ENCODE data around the gene CD151. TPM values are rescaled to one million over a fixed set of nuclear protein-coding genes. Genes with fewer than 3 reads are reported as not detected.
A peak's percentile ranks its signal among the peaks of the same experiment; 100 is the strongest.

The CD151 gene
- total and polyA plus RNA-seq, 5 donors: 406 to 671 (median 470) TPM

GRCh38 chr11:846496-847098, 13.8 kb downstream of the CD151 start:
- Histone ChIP-seq H3K4me3 (ENCODE audit: low read length) (no peak overlapping the region), H3K27ac (ENCODE audit: low read length) (no peak overlapping the region), H3K9me3 (ENCODE audit: control insufficient read depth, low read length) (no peaks in the 10 kb centered on the region), H3K27me3 (ENCODE audit: control insufficient read depth, insufficient read depth) (no peaks in the 10 kb centered on the region), H3K4me1 (ENCODE audit: control insufficient read depth, insufficient read depth, low read length) (peaks cover 9% of the 10 kb centered on the region)
- no peak for DNase-seq
- 67% methylated on average over 11 of the region's 11 CpGs for WGBS
- ATAC-seq: no peak
- intact Hi-C loops (cut with DNase I): no loop called here

DNA sequence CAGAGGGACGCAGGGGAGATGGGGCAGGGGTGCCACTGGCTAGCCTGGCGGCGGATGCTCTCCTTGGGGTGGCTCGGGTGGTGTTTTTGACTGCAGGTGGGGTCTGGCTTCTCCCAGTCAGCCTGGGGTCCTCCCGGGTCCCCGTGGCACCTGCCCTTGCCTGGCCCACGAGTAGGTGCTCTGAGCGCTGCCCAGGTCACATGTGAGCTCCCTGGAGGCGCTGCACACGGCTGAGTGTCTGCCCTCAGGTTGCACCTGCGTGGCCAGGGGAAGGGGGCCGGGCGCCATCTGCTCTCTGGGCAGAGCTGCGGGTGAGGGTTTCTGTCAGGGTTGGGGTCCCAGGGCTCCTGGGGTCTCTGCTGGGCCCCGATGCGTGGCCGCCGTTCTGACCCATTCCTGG, 15.1 kb downstream of the CD151 start:
- no peak overlapping the region for H3K27ac ChIP-seq (ENCODE audit: low read length)

DNA sequence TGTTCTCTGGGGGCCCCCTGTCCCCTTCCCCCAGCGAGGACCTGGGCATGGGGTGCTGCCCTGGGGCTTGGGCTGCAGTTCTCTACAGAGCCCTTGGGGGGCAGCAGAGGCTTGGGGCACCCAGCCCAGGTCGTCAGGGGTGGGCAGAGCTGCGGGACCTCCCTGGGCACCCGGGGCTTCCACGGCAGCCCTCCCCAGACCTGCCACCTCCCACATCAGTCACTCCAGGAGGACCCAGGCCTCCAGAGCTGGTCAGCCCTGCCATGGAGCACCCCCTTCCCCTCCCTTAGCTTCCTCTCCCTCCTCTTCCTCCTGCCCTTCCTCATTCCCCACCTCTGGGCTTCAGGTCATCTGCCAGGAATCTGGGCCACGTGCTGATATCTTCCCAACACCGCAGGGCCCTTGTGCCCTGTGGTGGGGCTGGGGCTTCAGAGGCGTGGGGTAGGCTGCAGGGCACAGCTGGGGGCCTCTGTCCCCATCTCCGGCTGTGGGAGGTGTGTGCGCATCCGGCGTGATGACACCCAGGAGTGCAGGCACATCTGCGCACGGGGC, 15.7 kb downstream of the CD151 start:
- no peak for ATAC-seq
- 33% methylated on average over 14 of the region's 14 CpGs for WGBS

More for the DNA sequence above, 15.1 kb downstream of the CD151 start:
- H3K4me3 ChIP-seq (ENCODE audit: low read length): no peak overlapping the region
- DNase-seq (no peak), ATAC-seq (no peak)
- no peaks in the 10 kb centered on the region for H3K9me3 ChIP-seq (ENCODE audit: control insufficient read depth, low read length)
- no peaks in the 10 kb centered on the region for H3K27me3 ChIP-seq (ENCODE audit: control insufficient read depth, insufficient read depth)
- peaks cover 9% of the 10 kb centered on the region for H3K4me1 ChIP-seq (ENCODE audit: control insufficient read depth, insufficient read depth, low read length)
- 84% methylated on average over 18 of the region's 18 CpGs for WGBS
- intact Hi-C loops (cut with DNase I): loop anchor here in 2 of 4 donors (2.0 kb wide), 1 partner anchor 203 kb away; no protein-coding TSS in a partner anchor

GRCh38 chr11:849104-849824, 16.5 kb downstream of the CD151 start:
- WGBS: 14% methylated on average over 70 of the region's 71 CpGs
- Histone ChIP-seq H3K4me3 (ENCODE audit: low read length) (peak overlapping the region; percentile 53), H3K4me1 (ENCODE audit: control insufficient read depth, insufficient read depth, low read length) (peaks cover 9% of the 10 kb centered on the region), H3K27me3 (ENCODE audit: control insufficient read depth, insufficient read depth) (no peaks in the 10 kb centered on the region), H3K27ac (ENCODE audit: low read length) (no peak overlapping the region), H3K9me3 (ENCODE audit: control insufficient read depth, low read length) (no peaks in the 10 kb centered on the region)
- no peak for ATAC-seq
- peak in 1 of 3 donors; percentile 83 for DNase-seq
- intact Hi-C loops (cut with DNase I): loop anchor here in 2 of 4 donors (2.0 kb wide), 1 partner anchor 202 kb away; no protein-coding TSS in a partner anchor

More for the DNA sequence above, 15.7 kb downstream of the CD151 start:
- peak in 2 of 3 donors; percentile 81 to 84 for DNase-seq
- peaks cover 9% of the 10 kb centered on the region for H3K4me1 ChIP-seq (ENCODE audit: control insufficient read depth, insufficient read depth, low read length)
- H3K9me3 ChIP-seq (ENCODE audit: control insufficient read depth, low read length): no peaks in the 10 kb centered on the region
- no peak overlapping the region for H3K4me3 ChIP-seq (ENCODE audit: low read length)
- no peaks in the 10 kb centered on the region for H3K27me3 ChIP-seq (ENCODE audit: control insufficient read depth, insufficient read depth)
- intact Hi-C loops (cut with DNase I): loop anchor here in 2 of 4 donors (2.0 kb wide), 1 partner anchor 202 kb away; no protein-coding TSS in a partner anchor
- no peak overlapping the region for H3K27ac ChIP-seq (ENCODE audit: low read length)

- WGBS: 30% methylated on average over 97 of the region's 97 CpGs
- no peaks in the 10 kb centered on the region for H3K27me3 ChIP-seq (ENCODE audit: control insufficient read depth, insufficient read depth)
- H3K4me3 ChIP-seq (ENCODE audit: low read length): peak overlapping the region; percentile 53
- ATAC-seq (no peak), DNase-seq (peak in 1 of 3 donors; percentile 68)
- intact Hi-C loops (cut with DNase I): loop anchor here (2.0 to 10.0 kb wide), 3 partner anchors 201 to 205 kb away; no protein-coding TSS in a partner anchor
- no peak overlapping the region for H3K27ac ChIP-seq (ENCODE audit: low read length)
- no peaks in the 10 kb centered on the region for H3K9me3 ChIP-seq (ENCODE audit: control insufficient read depth, low read length)
- H3K4me1 ChIP-seq (ENCODE audit: control insufficient read depth, insufficient read depth, low read length): peaks cover 7% of the 10 kb centered on the region
Observed at GRCh38 chr11:849951-850774, 17.4 kb downstream of the CD151 start.

- H3K27ac ChIP-seq (ENCODE audit: low read length): no peak overlapping the region
- no peaks in the 10 kb centered on the region for H3K9me3 ChIP-seq (ENCODE audit: control insufficient read depth, low read length)
- H3K27me3 ChIP-seq (ENCODE audit: control insufficient read depth, insufficient read depth): no peaks in the 10 kb centered on the region
- H3K4me3 ChIP-seq (ENCODE audit: low read length): no peak overlapping the region
- WGBS: 66% methylated on average over 28 of the region's 28 CpGs
- ATAC-seq (no peak), DNase-seq (peak in 1 of 3 donors; percentile 68)
- peaks cover 3% of the 10 kb centered on the region for H3K4me1 ChIP-seq (ENCODE audit: control insufficient read depth, insufficient read depth, low read length)
- intact Hi-C loops (cut with DNase I): loop anchor here in 2 of 4 donors (5.0 to 10.0 kb wide), 2 partner anchors 201 to 204 kb away; no protein-coding TSS in a partner anchor
Observed at GRCh38 chr11:850775-851763, 18.3 kb downstream of the CD151 start.

- Histone ChIP-seq H3K4me1 (ENCODE audit: control insufficient read depth, insufficient read depth, low read length) (peaks cover 3% of the 10 kb centered on the region), H3K27ac (ENCODE audit: low read length) (no peak overlapping the region), H3K9me3 (ENCODE audit: control insufficient read depth, low read length) (no peaks in the 10 kb centered on the region), H3K4me3 (ENCODE audit: low read length) (no peak overlapping the region), H3K27me3 (ENCODE audit: control insufficient read depth, insufficient read depth) (no peaks in the 10 kb centered on the region)
- 84% methylated on average over 15 of the region's 15 CpGs for WGBS
- no peak for ATAC-seq
- DNase-seq: peak in 1 of 3 donors; percentile 65
- intact Hi-C loops (cut with DNase I): loop anchor here in 2 of 4 donors (5.0 to 10.0 kb wide), 2 partner anchors 200 to 202 kb away; no protein-coding TSS in a partner anchor
Observed at GRCh38 chr11:852762-853161, 20.0 kb downstream of the CD151 start.

- no peak overlapping the region for H3K27ac ChIP-seq (ENCODE audit: low read length)
- WGBS: 92% methylated on average over 27 of the region's 27 CpGs
- H3K4me3 ChIP-seq (ENCODE audit: low read length): no peak overlapping the region
- DNase-seq (peak in 1 of 3 donors; percentile 66), ATAC-seq (no peak)
- intact Hi-C loops (cut with DNase I): loop anchor here in 2 of 4 donors (5.0 to 10.0 kb wide), 2 partner anchors 198 to 201 kb away; no protein-coding TSS in a partner anchor
- H3K4me1 ChIP-seq (ENCODE audit: control insufficient read depth, insufficient read depth, low read length): no peaks in the 10 kb centered on the region
- H3K9me3 ChIP-seq (ENCODE audit: control insufficient read depth, low read length): no peaks in the 10 kb centered on the region
- H3K27me3 ChIP-seq (ENCODE audit: control insufficient read depth, insufficient read depth): no peaks in the 10 kb centered on the region
Observed at GRCh38 chr11:853682-854448, 21.1 kb downstream of the CD151 start.
